ENCODE data around the gene CERS6. TPM values are rescaled to one million over a fixed set of nuclear protein-coding genes. Genes with fewer than 3 reads are reported as not detected.

The CERS6 gene
- total RNA-seq, 4 donors from 2014 or later = 35.7 to 60.6 (median 39.2) TPM

DNA sequence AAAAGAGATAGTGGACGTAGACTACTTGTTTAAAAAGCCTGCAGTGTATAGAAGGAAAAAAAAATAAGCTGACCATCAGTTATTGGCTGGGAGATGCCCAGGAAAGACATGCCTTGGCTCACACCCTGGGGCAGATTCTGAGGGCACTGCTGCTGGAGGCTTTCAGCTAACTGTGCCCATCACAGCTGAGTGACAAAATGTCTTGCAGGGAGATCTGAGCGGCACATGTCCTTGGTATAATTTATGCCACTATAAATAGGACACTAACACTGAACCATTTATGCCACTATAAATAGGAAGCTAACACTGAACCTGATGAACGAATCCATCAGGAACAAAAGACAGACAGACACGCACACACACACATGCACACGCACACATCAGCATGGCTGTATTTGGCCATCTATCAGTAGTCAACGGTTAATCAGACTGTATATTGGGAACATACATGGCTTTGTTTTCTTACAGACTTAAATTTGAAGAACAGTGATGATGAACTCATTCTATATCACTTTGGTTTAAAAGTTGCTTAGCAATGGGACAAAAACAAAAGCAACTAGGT, 278.2 kb downstream of the CERS6 start:
- Histone ChIP-seq H3K4me3 (replicated peaks in 1 of 3) (no peak overlapping the region), H3K4me1 (no peaks in the 10 kb centered on the region), H3K27me3 (no peaks in the 10 kb centered on the region), H3K27ac (no peak overlapping the region), H3K36me3 (no peaks in the 10 kb centered on the region), H3K9me3 (no peaks in the 10 kb centered on the region)
- intact Hi-C loops (cut with DNase I) = no loop called here
- TF ChIP-seq, protein P1, sequence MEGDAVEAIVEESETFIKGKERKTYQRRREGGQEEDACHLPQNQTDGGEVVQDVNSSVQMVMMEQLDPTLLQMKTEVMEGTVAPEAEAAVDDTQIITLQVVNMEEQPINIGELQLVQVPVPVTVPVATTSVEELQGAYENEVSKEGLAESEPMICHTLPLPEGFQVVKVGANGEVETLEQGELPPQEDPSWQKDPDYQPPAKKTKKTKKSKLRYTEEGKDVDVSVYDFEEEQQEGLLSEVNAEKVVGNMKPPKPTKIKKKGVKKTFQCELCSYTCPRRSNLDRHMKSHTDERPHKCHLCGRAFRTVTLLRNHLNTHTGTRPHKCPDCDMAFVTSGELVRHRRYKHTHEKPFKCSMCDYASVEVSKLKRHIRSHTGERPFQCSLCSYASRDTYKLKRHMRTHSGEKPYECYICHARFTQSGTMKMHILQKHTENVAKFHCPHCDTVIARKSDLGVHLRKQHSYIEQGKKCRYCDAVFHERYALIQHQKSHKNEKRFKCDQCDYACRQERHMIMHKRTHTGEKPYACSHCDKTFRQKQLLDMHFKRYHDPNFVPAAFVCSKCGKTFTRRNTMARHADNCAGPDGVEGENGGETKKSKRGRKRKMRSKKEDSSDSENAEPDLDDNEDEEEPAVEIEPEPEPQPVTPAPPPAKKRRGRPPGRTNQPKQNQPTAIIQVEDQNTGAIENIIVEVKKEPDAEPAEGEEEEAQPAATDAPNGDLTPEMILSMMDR (IDR thresholded peaks at IDR 0.05) = no peak
- no peak for TF ChIP-seq POLR2A (IDR thresholded peaks at IDR 0.05)
- WGBS, 2 donors = 92 to 94% methylated on average over 6 of the region's 6 CpGs
- no peak for DNase-seq

DNA sequence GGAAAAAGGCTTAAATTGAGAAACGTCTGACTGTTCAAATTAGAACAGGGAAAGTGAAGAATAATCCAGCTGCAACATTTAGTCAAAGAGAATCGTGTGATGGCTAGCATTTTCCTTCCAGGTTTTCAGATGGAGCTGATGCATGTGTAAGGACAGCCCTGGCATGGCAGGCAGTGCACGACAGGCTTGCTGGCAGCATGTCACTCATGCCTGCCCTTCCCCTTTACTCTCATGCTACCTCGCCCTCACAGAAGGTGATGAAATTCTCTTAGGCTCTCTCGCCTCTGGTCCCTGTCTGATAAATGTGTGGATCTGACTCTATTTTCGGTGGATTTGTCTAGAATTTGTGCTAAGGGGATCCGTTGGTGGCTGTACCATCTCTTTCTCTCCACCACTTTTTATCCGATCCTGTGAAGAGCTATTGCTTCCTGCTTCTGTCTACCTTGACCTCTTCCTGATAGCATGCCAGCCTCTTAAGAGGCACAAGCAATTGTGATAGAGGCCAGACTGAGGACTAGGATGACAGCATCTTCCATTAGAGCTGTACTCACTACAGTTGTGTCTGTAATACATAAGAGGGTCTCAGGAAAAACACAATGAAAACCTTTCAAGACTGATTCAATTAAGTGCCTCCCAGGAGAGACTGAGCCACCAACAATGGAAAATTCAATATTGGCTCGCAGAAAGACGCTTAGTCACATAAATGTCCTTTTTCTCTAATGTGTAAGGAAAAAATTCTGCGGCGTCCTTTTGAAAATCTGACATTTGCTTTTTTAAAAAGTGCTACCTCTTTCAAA, 280.8 kb downstream of the CERS6 start:
- intact Hi-C loops (cut with DNase I) = no loop called here
- 92 to 93% methylated on average over 12 of the region's 12 CpGs for WGBS, 2 donors

DNA sequence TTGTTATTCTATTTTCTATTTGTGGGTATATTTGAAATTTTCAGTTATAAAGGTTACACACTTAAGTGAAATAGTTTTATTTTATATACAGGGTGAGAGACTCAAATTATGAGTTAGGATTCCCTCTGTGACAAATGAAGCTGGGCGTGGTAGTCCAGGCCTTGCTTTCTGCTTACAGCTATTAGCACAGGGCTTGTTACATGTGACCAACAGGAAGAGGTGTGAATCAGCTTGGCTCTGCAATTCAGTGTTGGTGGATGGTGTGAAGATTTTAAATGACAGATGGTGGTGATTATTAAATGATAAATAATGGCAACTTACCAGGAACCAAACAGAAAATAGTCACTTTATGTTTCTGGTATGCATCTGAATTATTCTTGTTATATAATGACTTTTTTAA, 282.0 kb downstream of the CERS6 start:
- Histone ChIP-seq H3K27ac (no peak overlapping the region), H3K4me1 (no peaks in the 10 kb centered on the region), H3K36me3 (no peaks in the 10 kb centered on the region), H3K9me3 (no peaks in the 10 kb centered on the region), H3K4me3 (replicated peaks in 1 of 3) (no peak overlapping the region), H3K27me3 (no peaks in the 10 kb centered on the region)
- intact Hi-C loops (cut with DNase I) = no loop called here
- DNase-seq = no peak
- 85 to 89% methylated on average over 1 of the region's 1 CpG for WGBS, 2 donors
- no peak for TF ChIP-seq POLR2A (IDR thresholded peaks at IDR 0.05)
- TF ChIP-seq, protein P1 (IDR thresholded peaks at IDR 0.05) = no peak

More for the DNA sequence above, 280.8 kb downstream of the CERS6 start:
- Histone ChIP-seq H3K4me3 (replicated peaks in 1 of 3) (no peak overlapping the region), H3K4me1 (no peaks in the 10 kb centered on the region), H3K9me3 (no peaks in the 10 kb centered on the region), H3K27ac (no peak overlapping the region), H3K36me3 (no peaks in the 10 kb centered on the region), H3K27me3 (no peaks in the 10 kb centered on the region)
- TF ChIP-seq, protein P1 (IDR thresholded peaks at IDR 0.05) = no peak
- no peak for TF ChIP-seq POLR2A (IDR thresholded peaks at IDR 0.05)
- DNase-seq = no peak

DNA sequence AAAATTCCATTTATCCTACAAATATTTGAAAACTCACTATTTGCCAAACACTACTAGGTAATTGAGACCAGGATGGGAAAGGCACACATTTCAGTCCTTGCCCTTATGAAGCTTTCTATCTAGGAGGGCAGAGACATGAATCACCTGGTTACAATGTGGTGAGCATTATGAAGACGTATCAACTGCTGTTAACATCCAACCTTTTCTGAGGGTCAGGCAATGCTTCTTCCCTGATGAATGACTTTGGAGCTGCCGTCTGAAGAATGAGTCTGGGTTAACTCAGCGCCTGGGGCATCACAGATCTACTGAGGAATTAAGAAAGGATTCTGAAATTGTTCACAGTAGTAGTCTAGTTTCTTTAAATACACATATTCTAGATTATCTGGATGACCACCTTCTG, 284.3 kb downstream of the CERS6 start:
- no peak for DNase-seq
- Histone ChIP-seq H3K27ac (no peak overlapping the region), H3K4me3 (replicated peaks in 1 of 3) (no peak overlapping the region), H3K27me3 (no peaks in the 10 kb centered on the region), H3K9me3 (no peaks in the 10 kb centered on the region), H3K4me1 (no peaks in the 10 kb centered on the region), H3K36me3 (no peaks in the 10 kb centered on the region)
- 96 to 97% methylated on average over 3 of the region's 3 CpGs for WGBS, 2 donors
- no peak for TF ChIP-seq POLR2A (IDR thresholded peaks at IDR 0.05)
- TF ChIP-seq, protein P1 (IDR thresholded peaks at IDR 0.05) = no peak
- intact Hi-C loops (cut with DNase I) = no loop called here

DNA sequence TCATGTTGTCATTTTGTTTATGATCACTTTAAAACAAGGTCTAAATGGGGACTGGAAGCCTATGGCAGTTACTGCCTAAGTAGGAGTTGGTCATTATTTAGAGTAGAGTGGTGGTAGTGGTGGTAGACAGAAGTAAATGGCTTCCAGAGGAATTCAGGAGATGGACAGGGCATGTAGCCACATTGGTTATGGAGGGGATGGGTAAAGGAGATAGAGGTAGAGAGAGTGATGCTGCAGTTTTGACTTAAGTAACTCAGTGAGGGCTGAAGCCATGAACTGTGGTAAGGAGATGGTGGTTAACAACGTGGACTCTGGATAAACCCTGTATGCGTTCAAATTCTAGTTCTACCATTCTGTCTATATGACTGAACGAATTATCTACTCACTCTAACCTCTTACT, 284.7 kb downstream of the CERS6 start:
- 80 to 81% methylated on average over 3 of the region's 3 CpGs for WGBS, 2 donors
- DNase-seq = no peak
- Histone ChIP-seq H3K27me3 (no peaks in the 10 kb centered on the region), H3K9me3 (no peaks in the 10 kb centered on the region), H3K4me3 (replicated peaks in 1 of 3) (no peak overlapping the region), H3K4me1 (no peaks in the 10 kb centered on the region), H3K36me3 (no peaks in the 10 kb centered on the region), H3K27ac (no peak overlapping the region)
- TF ChIP-seq, protein P1 (IDR thresholded peaks at IDR 0.05) = no peak
- TF ChIP-seq POLR2A (IDR thresholded peaks at IDR 0.05) = no peak
- intact Hi-C loops (cut with DNase I) = no loop called here

Data from thyroid gland (tissue), 4 donors.